Amniotic epithelial cell (primary cell): ENCODE measurements around the gene ARRB1.
A peak's percentile ranks its signal among the peaks of the same experiment; 100 is the strongest.

ENCODE experiments used
- DNase-seq: peaks from one replicate; pipeline ENCODE4 v3.0.0-alpha.2; 2010; ENCODE audit warnings: low read depth

Gene ARRB1

DNA sequence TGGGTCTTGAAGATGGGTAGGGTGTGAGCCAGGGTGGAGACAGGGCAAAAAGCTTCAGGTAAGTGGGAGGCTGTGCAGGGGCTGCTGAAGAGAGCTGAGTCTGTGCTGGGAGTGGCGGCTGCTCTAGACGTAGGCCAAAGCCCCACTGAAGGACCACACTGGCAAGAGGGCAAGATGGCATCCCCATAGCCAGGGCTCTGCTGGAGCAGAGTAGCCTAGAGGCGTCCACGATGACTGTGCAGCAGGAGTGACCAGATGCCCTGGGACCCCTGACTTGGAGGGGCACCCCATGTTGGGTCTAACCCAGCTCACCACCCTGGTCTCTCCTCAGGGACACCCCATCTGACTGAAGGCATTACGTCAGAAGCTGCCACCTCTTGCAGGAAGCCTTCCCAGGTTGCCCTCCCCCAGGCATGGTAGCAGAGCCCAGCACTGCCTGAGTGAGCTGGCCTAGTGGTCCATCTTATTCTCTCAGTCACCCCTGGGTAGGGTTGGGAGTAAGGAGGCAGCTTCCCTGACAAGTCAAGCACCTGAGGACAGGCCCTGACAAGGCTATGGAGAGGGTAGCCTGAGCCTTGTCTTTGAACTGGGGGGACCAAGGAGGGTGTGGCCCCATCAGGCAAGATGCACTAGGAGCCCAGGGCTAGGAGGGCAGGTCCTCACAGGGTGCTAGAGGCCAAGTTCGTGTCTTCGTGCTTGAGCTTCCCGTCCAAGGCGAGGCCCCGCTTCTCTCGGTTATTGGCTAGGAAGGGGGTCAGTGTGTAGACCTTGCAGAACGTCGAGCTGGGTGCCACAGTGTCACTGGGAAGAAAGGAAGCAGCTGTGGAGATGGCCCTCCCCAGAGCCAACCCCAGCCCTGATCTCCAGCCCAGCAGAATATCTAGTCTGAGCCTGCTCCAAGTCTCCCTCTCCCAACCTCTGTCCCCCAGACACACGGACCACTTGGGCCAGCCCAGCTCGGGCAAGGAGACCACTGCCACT, 77.8 kb downstream of the ARRB1 start:
- no peak for DNase-seq

DNA sequence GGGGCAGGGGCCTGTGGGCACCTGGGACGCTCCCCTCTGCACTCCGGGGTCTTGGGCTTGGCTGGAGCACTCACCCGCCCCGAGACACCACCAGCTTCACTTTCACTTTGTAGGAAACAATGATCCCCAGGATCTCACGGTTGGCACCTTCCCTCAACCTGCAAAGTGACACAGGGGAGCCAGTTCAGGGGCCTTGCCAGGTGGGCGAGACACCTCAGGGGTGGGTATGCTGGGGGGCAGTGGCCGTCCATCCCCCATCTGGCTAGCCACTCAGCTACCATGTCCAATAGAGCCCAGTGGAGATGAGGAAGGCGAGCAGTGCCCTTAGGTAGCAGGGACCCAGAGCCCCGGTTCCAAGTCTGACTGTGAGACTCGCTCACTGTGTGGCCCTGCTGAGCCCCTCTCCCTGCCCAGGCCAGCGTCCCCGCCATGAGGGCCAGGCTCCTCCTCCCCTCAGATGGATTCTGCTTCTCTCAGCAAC, 78.6 kb downstream of the ARRB1 start:
- no peak for DNase-seq

DNA sequence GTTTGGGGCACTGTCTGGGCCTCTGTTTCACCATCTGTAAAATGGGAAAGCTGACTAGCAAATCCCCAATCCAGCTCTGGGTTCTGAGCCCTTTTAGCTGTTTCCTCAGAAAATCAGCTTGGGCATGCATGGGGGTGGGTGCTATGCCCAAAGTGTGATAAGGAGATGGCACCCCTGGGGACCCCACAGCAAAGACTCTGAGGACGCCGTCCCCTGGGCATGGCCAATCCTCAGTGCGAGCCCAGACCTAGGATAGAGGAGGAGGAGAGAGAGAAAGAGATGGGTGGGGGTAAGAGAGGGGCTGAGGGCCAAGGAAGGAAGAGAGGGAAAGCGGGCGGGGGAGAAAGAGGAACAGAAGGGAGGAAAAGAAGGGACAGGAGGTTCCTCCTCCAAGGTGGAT, 79.1 kb downstream of the ARRB1 start:
- no peak for DNase-seq

DNA sequence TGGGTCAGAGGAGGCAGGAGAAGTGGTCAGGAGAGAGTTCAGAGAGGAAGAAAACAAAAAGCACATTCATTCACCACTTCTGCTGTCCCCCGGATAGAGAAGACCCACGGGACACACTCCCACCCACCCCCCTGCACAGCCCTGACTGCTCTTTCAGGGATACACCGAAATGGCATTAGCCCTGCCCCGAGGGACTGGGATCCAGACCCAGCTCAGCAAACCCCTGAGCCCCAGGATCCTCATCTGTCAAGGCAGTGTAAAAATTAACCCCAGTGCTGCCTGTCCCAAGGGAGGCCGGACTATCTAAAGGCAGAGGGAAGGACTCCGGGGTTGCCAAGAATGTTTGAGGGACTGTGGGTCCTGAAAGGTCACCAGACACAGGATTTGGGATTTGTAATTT, 79.7 kb downstream of the ARRB1 start:
- no peak for DNase-seq

DNA sequence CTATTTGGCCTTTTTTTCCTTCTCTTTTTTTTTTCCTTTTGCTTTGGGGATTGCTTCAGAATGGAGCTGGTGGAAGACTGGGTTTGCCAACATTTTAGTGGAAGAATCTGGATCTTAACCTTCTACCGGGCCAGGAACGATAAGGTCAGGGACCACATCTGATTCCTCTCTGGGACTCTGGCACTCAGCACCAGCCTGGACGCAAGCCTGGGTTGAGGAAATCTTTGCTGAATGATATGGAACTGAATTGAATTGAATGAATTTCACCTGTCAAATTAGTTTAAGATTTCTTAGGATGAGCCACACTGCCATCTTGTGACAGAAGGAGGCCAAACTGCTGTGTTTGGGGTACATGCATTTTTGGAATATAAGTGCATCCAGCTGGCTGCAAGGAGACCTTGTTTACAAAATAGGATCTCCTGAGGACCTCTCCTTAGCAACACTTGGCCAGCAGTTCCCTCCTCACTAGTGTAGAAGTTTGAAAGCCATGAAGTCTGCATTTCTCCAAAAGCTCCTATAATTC, 80.5 kb downstream of the ARRB1 start:
- peak; percentile 6 for DNase-seq

DNA sequence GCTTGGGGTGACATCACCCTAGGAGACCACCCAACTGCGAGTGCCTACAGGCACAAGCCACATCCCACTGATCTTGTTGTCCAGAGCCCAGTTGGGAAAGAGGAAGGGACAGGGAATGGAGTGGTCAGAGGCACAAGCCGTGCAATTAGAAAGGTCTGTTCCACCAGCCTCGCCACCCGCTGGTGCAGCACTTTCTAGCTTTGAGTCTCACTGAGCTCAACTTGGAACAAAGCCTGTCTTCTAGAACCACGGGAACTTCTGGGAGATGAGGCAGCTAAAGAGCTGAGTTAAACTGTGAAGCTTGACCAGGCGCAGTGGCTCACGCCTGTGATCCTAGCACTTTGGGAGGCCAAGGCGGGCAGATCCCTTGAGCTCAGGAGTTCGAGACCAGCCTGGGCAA, 81.6 kb downstream of the ARRB1 start:
- DNase-seq, result no peak

DNA sequence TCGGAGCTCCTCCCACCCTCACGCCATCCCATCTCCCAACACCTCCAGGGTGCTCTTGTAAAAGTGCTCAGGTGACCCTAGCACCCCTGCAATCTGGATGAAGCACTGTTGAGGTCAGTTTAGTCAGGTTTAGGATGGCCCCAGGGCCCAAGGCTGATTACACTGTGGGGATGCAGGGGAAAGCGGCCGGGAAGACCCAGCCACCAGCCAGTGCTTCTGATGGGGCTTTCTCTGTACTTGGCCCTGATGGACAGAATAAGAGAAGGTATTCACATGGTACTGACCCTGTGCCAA, 82.1 kb downstream of the ARRB1 start:
- no peak for DNase-seq

DNA sequence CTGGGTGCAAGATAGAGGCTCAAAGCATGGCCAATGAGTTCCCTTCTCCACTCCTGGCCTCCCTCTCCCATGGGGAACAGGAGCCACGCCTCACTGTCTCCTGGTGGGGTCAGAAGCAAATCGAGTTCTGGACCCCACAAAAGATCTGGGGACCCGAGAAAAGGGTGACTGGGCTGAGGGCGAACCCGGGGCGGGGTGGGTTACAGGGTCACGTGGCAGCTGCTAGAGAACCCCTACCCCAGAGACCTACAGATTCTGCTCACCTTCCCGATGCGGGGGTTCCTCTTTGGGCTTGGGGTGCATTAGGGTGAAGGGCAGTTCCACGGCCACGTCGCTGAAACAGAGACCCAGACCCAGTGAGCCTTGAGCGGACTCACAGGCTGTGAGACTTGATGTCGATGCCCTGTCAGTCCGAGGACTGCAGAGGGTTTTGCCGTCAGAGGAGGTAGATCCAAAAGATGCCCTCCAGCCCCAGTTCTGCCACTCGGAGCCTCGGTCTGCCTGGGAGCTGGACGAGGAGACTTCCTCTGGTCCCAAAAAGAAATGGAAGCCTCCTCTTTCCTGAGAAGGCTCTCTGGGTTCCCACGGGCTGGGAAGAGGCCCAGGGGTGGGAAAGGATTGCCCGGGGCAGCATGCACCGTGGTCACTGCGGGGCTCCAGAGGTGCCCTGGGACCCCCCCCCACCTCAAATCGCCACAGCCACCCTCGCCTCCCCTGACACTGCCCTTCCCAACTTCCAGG, 82.7 kb downstream of the ARRB1 start:
- DNase-seq, result no peak

DNA sequence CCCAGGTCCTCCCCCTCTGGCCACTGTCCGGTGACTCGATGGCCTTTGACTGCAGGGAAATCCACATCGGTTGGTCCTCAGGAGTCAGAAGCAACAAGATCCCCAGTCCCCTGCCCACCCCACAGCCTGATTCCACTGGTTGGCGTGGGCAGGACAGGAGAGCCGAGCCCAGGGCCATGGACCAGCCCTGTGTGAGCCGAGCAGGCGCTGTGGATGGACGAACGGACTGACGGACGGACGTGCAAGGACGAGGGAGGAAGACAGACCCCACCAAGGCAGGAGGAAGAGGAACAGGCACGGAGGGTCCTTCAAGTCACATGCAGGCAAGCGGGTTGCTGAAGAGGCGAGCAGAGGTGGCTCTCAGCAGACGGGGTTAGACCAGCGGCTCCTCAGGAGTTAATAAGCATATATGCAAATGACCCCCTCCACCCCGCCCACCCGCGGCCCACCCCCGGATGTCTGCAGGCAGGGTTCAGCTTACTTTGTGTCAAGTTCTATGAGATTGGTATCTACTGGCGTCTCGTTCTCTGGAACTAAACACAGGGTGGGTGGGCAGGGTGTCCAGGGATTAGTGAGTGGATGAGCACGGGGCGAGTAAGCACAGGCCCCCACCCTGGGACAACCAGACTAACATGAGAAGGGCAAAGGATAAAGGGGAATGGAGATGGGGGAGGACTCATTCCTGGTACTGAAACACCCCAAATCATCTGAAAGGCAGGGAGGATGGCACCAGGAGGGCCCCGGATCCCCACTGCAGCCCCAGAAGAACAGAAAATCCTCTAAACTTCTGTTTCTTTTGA, 84.1 kb downstream of the ARRB1 start:
- DNase-seq, result no peak

DNA sequence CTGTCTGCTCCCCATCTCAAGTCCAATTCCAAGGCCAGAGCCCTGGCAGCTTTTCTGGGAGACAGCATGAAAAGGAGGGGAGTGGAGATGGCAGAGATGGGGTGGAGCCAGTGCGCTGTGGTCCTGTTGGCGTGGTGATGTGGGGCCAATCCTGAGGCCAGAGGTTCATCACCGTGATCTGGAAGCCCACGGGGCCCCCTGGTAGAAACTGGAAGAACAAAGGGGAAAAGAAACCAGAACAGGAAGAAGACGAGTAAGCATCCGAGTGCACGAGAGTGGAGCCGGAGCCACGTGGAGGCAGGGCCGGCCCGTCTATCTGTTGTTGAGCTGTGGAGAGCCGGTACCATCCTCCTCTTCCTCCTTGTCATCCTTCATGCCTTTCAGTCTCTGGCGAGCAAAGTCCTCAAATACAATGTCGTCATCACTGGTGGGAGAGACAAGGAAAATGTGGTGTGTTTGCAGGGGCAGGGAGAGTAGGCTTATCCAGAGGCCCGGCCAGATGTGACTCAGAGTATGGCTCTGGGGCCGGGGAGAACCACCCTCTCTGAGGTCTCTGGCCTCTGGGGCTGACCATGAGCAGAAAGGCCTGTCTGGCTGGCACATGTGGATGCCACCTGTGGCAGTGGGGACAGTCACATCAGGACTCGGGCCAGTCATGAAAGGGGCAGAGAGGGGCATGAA, 85.5 kb downstream of the ARRB1 start:
- peak; percentile 74 for DNase-seq

DNA sequence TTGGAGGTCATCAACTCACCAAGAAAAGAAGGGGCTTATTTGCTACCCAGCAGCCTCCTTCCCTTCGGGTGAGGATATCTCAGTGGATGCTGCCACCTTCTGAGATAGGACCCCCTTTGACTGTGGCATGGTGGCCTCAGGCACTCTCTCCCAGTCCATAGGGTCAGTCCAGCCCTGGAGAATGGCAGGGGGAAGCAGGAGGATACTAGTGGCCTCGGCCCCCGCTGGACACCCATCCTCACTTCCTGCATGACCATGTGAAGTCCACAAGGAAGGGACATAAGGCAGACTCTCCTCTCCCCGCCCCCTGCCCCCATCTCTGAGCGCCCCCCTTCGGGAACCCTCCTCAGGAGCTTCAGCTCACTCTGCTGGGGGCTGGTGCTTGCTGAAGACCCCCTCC, 86.5 kb downstream of the ARRB1 start:
- DNase-seq, result no peak

DNA sequence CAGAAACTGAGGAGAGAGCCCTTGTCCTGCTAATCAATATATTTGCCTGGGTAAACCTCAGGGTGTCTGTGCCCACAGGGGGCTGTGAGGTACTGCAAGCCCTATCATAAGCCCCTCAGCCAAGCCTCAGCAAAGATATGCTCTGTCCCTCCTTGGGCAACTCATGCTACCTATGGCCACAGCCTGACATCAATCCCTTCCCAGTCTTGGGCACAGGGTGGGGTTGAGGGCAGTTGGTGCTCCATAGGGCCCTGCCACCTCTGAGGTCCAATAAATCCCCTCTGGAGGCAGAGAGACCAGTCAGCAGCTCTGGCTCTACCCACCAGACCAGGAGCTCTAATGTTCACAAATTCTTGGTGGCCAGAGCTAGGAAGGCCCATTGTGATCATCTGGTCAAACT, 87.1 kb downstream of the ARRB1 start:
- no peak for DNase-seq

DNA sequence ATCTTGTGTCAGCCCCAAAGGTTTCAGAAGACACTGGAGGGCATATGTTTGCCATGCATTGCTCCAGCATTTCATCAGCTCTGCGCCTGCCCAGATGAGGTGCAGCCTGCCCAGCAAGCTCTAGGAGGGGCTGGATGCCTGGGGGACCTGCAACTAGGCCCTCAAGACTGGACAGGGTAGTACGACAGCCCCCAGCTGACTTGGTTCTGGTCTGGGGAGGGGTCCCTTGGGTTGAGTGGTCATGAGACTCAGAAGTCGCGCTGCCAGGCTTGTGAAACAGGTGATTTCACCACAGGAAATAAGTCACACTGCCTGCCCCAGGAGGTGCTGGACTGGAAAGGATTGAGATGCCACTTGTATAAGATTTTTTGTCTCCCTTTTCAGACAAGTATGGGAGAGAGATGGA, 87.5 kb downstream of the ARRB1 start:
- DNase-seq, result no peak

DNA sequence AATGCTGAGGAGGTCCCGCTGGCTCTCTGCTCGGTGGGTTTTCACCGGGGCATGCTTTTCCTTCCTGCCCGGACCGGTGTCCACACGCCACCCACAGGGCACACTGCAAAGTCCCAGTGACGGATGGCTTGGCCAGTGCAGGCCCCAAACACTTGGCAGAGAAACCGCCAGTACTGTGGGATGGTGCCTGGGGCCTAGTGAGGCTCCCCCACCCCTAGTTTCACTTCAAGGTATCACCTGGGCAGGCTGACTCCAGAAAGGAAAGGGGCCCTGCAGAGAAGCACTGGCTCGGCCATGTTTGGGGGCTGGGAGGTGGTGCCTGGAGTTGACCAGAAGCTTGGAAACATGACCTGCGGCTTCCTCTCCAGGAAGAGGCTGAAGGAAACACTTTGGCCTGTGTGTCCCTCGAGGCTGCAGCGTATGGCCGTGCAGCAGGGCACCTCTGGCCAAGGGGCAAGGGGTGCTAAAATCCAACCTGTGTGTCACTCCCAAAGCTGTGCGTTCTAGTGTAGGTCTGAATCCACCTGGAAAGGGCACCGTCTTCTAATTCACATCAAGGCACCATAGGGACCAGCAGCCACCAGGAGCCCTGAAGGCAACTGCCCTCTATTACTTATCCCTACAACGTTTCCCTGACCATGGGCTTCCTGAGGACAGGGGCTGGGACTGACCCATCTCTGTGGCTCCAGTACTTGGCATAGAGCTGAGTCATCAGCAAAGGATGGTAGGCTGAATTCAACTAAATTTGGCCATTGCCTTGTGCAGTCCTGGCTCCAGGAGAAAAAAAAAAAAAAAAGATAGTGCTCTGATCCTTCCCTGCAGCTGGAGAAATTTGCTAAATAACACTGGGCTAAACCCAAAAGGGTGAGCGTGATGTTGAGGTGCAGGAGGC, 88.3 kb downstream of the ARRB1 start:
- no peak for DNase-seq

DNA sequence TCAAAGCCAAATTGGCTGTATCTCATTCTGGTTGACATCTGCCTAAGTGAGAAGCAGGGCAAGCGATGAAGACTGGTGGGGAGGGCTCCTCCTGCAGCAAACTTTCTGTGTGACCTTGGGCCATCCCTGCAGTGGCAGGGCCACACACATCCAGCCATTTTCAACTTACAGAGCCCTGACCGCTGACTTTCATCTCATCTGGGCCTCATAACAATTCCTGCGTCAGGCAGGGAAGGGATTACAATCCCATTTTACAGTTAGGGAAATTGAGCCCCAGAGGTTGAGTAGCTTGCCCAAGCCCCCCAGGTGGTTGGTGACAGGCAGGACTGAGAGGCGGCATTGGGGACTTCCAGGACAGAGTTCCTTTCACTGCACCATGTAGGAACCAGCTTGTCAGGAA, 89.0 kb downstream of the ARRB1 start:
- no peak for DNase-seq

DNA sequence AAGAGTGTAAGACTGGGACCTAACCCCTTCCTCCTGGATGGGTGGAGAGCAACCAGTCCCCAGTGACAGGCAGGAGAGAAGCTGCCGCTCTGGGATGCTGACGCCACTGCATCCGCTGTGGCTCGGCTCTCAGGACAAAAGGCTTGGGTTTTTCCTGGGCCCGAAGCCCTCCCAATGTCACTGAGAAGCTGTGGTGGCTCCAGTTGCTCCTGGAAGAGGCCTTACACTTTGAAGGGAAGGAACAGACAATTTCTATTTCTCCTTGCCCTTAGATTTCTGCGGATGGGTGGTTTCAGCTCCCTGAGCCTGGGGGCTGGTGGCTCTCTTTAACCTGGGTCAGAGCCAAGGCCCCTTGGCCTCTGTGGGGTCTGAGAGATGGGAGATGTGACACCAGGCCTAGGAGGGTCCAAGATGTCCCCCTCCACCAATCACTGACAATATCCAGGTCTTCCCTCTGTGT, 89.5 kb downstream of the ARRB1 start:
- DNase-seq, result no peak

DNA sequence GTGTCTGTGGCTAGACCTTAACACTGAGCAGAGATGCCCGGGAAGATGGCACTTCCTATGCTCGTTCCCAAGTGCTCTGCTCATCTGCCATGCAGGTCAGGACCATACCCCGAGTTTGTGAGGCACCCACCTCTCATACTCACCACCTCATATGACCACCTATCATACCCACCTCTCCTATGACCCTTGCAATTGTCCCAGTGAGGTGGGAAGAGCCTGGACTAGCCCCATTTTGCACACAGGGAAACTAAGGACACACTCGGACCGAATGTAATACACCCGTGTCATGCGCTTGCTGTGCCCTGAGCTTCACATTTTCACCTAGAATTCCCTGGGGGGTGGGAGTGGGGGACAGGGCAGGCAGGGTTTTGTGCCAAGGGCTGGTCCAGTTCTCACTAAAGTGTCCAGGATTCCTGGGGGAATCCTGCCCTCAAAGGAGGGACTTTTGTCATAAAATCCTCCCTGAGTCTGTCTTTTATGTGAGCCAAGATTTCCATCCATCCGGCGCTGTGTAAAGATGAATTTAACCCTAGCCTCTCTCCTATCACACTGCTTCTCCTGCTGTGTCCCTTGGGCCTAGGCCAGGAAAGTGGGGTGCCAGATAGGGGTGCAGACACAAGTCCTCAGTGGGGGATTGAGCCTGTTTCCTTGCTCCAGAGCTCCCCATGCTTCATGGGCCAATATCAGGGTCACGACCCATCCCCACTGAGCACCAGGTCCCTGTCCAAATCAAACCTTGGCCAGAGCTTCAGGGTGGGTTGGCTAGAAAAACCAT, 90.9 kb downstream of the ARRB1 start:
- DNase-seq, result no peak

DNA sequence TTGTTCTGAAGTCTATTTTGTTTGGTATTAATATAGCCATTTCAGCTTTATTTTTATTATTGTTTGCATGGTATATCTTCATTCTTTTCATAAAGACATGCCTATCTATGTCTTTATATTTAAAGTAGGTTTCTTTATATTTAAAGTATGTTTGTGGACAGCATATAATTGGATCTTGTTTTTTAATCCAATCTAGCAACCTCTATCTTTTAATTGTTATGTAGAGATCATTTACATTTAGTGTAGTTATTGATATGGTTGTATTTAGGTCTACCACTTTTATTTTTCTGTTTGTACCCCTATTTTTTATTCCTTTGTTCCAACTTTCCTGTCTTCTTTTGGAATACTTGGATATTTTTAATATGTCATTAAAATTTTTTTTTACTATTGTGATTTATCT, 97.1 kb downstream of the ARRB1 start:
- DNase-seq, result no peak

DNA sequence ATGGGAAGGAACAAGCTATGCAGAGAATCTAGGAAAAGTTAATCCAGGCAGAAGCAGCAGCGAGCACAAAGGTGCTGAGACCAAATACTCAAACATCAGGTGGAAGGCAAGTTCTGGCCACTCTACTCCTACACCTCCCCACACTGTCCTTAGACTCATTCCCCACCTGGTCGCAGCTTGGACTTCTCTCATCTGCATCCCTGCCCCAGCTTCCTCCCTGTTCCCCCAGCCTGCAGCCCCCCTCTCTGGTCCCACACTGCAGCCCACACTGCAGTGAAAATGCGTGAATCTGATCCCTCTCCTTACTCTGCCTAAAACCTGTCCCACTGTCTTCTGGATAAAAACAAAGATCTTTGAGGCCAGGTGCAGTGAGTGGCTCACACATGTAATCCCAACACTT, 101.8 kb downstream of the ARRB1 start:
- no peak for DNase-seq

DNA sequence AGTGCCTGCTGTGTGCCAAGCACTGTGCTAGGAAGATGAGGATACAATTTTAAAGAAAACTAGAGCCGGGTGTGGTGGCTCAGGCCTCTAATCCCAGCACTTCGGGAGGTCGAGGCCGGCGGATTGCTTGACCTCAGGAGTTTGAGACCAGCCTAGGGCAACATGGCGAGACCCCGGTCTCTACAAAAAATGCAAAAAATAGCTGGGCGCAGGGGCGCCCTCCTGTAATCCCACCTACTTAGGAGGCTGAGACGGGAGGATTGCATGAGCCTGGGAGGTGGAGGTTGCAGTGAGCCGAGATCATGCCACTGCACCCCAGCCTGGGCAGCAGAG, 102.6 kb downstream of the ARRB1 start:
- no peak for DNase-seq
